Measurements from ENCODE around the gene ZCCHC24.
A peak's percentile ranks its signal among the peaks of the same experiment; 100 is the strongest.

ZCCHC24 gene

DNA sequence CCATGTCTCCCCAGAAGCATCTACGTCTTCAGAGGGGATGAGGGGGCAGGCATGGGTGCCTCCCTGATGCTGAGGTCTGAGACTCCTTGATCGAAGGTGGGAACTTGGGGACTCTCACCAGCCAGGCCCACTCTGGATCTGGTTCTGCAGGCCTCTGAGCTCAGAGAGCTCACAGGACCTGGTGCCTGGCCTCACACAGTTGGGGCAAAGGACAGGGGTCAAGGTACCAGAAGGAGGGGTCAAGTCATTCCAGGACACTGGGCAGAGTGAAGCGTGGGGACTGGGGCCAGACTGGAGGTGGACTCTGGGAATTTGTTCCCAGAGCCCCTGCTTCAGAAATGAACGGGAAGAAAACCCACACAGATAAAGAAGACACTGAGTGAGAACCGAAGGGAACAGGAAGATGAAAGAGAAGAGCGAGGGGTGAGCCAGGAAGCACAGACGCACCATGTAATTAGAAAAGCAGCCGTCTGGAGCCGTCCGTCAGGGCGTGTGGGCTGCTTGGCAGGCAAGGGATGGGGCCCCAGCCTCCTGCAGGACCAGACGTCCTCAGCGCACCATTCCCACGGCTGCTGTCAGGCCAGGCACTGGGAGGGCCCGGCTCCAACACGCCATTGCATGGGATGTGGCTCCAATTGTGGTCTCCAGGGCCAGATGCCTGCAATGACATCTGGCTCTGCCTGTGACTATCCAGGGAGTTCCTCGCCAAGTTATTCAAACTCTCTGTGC lies 47.7 kb downstream of the ZCCHC24 start:
- Histone ChIP-seq H3K27me3 (ENCODE audit: control insufficient read depth, insufficient read depth, low read length) (no peaks in the 10 kb centered on the region), H3K36me3 (ENCODE audit: insufficient read depth, low read length) (peaks cover 18% of the 10 kb centered on the region), H3K4me3 (ENCODE audit: low read length) (no peak overlapping the region), H3K4me2 (ENCODE audit: low read length) (no peak overlapping the region), H3K9ac (ENCODE audit: low read depth, low read length) (peak overlapping the region; percentile 84), H3K9me3 (replicated peaks; ENCODE audit: low read length) (no peaks in the 10 kb centered on the region), H3K4me1 (ENCODE audit: control insufficient read depth, insufficient read depth, low read length) (peaks cover 42% of the 10 kb centered on the region)

DNA sequence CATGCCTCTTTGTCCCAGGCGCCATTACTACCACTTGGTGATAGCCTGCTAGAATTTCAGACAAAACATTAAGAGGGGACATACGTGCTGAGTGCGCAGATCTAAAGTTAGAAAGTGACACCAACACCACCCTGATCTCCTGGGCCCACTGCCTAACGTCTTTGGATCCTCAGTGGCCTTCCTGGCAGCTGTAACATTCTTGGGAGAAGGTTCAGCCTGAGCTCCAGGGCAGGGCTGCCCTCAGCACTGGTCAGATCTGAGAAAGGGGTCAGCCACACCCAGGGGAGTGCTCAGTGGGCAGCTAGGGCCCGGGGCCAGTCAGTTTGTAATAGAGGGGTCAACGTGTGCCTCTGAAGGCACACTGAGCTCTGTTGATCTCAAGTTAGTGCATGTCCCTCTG lies 48.4 kb downstream of the ZCCHC24 start:
- H3K4me2 ChIP-seq (ENCODE audit: low read length), result no peak overlapping the region
- no peaks in the 10 kb centered on the region for H3K27me3 ChIP-seq (ENCODE audit: control insufficient read depth, insufficient read depth, low read length)
- no peaks in the 10 kb centered on the region for H3K9me3 ChIP-seq (replicated peaks; ENCODE audit: low read length)
- no peak overlapping the region for H3K9ac ChIP-seq (ENCODE audit: low read depth, low read length)
- peaks cover 42% of the 10 kb centered on the region for H3K4me1 ChIP-seq (ENCODE audit: control insufficient read depth, insufficient read depth, low read length)
- H3K4me3 ChIP-seq (ENCODE audit: low read length), result no peak overlapping the region
- peaks cover 18% of the 10 kb centered on the region for H3K36me3 ChIP-seq (ENCODE audit: insufficient read depth, low read length)

DNA sequence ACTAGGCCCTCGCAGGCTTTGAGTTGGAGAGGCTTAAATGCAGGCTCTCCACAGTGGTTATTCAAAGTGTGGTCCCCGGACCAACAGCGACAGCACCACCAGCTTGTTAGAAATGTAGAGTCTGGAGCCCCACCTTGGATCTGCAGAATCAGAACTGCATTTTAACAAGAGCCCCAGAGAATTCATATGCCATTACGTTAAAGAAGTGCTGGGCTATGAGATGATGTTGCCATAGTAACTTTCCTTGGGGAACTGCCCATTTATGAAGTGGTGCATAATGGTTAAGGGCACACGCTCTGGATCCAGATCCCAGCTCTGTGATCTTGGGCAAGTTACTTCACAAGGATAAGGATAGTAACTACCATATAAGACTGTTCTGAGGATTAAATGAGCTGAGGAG lies 48.9 kb downstream of the ZCCHC24 start:
- no peak overlapping the region for H3K9ac ChIP-seq (ENCODE audit: low read depth, low read length)
- no peaks in the 10 kb centered on the region for H3K9me3 ChIP-seq (replicated peaks; ENCODE audit: low read length)
- H3K27me3 ChIP-seq (ENCODE audit: control insufficient read depth, insufficient read depth, low read length), result no peaks in the 10 kb centered on the region
- peaks cover 37% of the 10 kb centered on the region for H3K4me1 ChIP-seq (ENCODE audit: control insufficient read depth, insufficient read depth, low read length)
- no peak overlapping the region for H3K4me3 ChIP-seq (ENCODE audit: low read length)
- peaks cover 18% of the 10 kb centered on the region for H3K36me3 ChIP-seq (ENCODE audit: insufficient read depth, low read length)
- H3K4me2 ChIP-seq (ENCODE audit: low read length), result no peak overlapping the region

DNA sequence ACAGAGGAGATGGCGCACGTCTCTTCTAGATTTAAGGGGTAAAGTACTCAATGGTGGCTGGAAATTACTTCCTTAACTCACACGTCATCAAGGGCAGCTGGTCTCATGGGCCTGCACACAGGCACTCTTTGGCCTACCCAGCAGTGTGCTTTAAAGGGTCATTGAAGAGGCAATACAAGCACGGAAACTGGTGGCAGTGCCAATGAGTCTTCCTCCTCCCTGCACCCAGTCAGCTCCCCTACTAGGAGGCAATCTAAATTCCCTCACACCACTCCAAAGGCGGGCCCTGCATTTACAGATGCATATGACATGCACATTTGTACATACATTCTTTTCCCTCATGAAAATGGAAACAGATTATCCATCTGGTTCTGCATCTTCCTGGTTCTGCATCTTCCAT lies 50.8 kb downstream of the ZCCHC24 start:
- H3K36me3 ChIP-seq (ENCODE audit: insufficient read depth, low read length), result peaks cover 18% of the 10 kb centered on the region

DNA sequence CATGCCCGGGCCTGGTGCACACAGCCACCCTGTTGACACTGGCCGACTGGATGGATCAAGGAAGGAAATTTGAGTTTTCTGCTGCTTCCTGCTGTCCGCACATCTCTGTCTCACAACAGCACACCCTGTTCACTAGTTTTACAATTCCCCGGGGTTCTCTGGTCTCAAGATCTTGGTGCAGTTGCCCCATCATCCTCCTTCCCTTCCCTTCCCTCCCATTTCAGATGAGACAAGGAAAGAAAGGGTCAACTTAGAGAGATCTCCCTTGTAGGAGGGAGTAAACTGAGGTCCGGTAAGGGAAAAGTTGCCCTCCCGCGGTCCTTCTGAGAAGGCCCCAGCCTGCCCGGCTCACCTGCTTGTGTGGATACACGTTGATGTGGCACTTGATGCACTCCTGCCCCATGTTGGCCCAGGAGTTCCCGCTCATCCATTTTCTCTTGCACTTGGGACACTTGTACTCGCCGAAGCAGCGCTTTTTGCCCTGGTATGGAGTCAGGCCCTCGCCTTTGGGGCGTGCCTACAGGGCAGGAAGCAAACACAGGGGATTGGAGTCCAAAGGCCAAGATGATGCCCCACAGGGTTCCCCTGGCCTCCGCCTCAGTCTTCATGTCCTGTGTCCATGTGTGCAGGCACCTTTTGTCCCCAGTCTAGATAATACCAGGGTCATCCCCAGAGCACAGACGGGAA lies 51.4 kb downstream of the ZCCHC24 start:
- H3K36me3 ChIP-seq (ENCODE audit: insufficient read depth, low read length), result peaks cover 18% of the 10 kb centered on the region

More for the DNA sequence above, 50.8 kb downstream of the ZCCHC24 start:
- Histone ChIP-seq H3K9me3 (replicated peaks; ENCODE audit: low read length) (no peaks in the 10 kb centered on the region), H3K9ac (ENCODE audit: low read depth, low read length) (no peak overlapping the region), H3K4me3 (ENCODE audit: low read length) (no peak overlapping the region), H3K4me2 (ENCODE audit: low read length) (no peak overlapping the region), H3K27me3 (ENCODE audit: control insufficient read depth, insufficient read depth, low read length) (no peaks in the 10 kb centered on the region), H3K4me1 (ENCODE audit: control insufficient read depth, insufficient read depth, low read length) (peaks cover 19% of the 10 kb centered on the region)

DNA sequence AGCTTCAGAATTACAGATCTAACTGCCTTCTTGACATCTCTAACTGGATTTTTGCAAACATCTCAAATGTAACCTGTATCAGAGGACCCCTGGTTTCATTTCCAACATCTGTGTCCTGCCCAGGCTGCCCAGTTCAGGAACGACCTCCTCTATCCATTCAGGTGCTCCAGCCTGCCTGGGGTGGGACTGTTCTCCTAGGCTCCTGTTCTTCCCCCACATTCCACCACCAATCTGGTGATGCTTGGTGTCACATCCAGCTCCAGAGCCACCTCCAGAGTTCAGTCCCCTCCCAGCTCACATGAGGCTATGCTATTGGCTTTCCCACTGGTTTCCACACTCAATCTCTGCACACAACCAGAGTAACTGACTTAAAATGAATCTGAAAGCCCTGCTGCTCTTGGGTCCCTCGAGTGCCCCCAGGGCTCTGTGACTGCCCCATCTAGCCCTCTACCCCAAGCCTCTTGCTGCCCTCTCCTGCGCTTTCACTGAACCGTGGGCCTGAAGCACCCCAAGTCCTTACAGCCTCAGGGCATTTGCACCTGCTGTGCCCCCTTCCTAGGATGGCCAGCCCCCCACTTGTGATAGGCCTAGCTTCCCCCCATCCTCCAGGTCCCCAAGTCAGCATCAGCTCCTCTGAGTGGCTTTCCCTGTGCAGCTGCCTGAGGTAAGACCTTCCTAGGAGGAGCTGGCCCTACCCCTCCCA lies 52.1 kb downstream of the ZCCHC24 start:
- Histone ChIP-seq H3K36me3 (ENCODE audit: insufficient read depth, low read length) (peaks cover 18% of the 10 kb centered on the region), H3K27me3 (ENCODE audit: control insufficient read depth, insufficient read depth, low read length) (no peaks in the 10 kb centered on the region), H3K4me2 (ENCODE audit: low read length) (no peak overlapping the region), H3K4me3 (ENCODE audit: low read length) (no peak overlapping the region), H3K4me1 (ENCODE audit: control insufficient read depth, insufficient read depth, low read length) (peaks cover 6% of the 10 kb centered on the region), H3K9ac (ENCODE audit: low read depth, low read length) (no peak overlapping the region), H3K9me3 (replicated peaks; ENCODE audit: low read length) (no peaks in the 10 kb centered on the region)

More for the DNA sequence above, 51.4 kb downstream of the ZCCHC24 start:
- peaks cover 13% of the 10 kb centered on the region for H3K4me1 ChIP-seq (ENCODE audit: control insufficient read depth, insufficient read depth, low read length)
- H3K9ac ChIP-seq (ENCODE audit: low read depth, low read length), result no peak overlapping the region
- H3K9me3 ChIP-seq (replicated peaks; ENCODE audit: low read length), result no peaks in the 10 kb centered on the region
- no peak overlapping the region for H3K4me2 ChIP-seq (ENCODE audit: low read length)
- no peak overlapping the region for H3K4me3 ChIP-seq (ENCODE audit: low read length)
- no peaks in the 10 kb centered on the region for H3K27me3 ChIP-seq (ENCODE audit: control insufficient read depth, insufficient read depth, low read length)

DNA sequence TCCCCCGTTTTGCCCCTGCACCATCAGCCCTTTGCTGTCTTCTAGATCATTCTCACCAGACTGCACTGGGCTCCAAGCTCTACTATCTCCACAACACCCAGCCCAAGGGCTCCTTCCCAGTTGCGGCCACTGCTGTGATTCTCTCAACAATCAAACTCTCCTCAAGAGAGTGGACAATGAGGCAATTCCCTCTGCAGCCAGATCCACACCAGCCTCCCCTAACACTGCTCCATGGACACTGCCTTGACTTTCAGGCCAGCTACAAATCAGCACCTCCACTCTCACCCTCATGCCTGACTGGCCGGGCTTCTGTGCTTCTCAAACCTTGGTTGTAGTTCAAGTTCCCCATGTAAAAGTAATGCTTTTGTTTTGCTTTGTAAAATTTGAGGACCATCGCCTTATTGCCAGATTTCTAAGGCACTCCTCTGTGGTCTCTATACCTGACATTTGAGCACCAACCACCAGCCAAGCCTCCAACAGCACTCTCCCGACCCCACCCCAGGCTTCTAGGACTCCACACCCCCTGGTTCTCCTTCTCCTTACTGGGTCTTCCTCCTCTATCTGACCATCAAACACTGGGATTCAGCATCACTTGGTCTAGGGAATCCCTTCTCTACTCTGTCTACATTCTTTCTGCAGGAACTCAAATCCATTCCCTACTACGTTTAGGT lies 52.8 kb downstream of the ZCCHC24 start:
- Histone ChIP-seq H3K4me3 (ENCODE audit: low read length) (no peak overlapping the region), H3K9ac (ENCODE audit: low read depth, low read length) (no peak overlapping the region)

DNA sequence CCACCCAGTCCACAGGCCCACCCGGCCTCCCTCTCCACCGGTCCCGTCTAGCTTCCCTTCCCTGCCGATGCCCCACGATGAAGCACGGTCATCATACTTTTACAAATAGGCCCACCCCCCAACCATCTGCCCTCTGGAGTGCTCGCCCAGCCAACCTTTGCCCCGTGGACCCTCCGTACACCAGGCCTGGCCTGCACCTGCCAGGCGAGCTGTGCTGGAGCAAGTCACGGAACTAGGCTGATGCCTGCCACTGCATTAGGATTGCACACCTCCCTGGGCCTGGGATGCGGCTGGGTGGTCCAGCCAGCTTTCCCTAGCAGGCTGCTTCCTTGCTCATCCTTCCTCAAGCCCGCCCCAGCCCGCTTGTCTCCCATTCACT lies 53.4 kb downstream of the ZCCHC24 start:
- Histone ChIP-seq H3K27me3 (ENCODE audit: control insufficient read depth, insufficient read depth, low read length) (no peaks in the 10 kb centered on the region), H3K9me3 (replicated peaks; ENCODE audit: low read length) (no peaks in the 10 kb centered on the region), H3K4me2 (ENCODE audit: low read length) (no peak overlapping the region), H3K4me1 (ENCODE audit: control insufficient read depth, insufficient read depth, low read length) (no peaks in the 10 kb centered on the region), H3K4me3 (ENCODE audit: low read length) (no peak overlapping the region), H3K36me3 (ENCODE audit: insufficient read depth, low read length) (peaks cover 17% of the 10 kb centered on the region), H3K9ac (ENCODE audit: low read depth, low read length) (no peak overlapping the region)

More for the DNA sequence above, 52.8 kb downstream of the ZCCHC24 start:
- no peaks in the 10 kb centered on the region for H3K27me3 ChIP-seq (ENCODE audit: control insufficient read depth, insufficient read depth, low read length)
- H3K9me3 ChIP-seq (replicated peaks; ENCODE audit: low read length), result no peaks in the 10 kb centered on the region
- H3K36me3 ChIP-seq (ENCODE audit: insufficient read depth, low read length), result peaks cover 13% of the 10 kb centered on the region
- no peaks in the 10 kb centered on the region for H3K4me1 ChIP-seq (ENCODE audit: control insufficient read depth, insufficient read depth, low read length)
- no peak overlapping the region for H3K4me2 ChIP-seq (ENCODE audit: low read length)

DNA sequence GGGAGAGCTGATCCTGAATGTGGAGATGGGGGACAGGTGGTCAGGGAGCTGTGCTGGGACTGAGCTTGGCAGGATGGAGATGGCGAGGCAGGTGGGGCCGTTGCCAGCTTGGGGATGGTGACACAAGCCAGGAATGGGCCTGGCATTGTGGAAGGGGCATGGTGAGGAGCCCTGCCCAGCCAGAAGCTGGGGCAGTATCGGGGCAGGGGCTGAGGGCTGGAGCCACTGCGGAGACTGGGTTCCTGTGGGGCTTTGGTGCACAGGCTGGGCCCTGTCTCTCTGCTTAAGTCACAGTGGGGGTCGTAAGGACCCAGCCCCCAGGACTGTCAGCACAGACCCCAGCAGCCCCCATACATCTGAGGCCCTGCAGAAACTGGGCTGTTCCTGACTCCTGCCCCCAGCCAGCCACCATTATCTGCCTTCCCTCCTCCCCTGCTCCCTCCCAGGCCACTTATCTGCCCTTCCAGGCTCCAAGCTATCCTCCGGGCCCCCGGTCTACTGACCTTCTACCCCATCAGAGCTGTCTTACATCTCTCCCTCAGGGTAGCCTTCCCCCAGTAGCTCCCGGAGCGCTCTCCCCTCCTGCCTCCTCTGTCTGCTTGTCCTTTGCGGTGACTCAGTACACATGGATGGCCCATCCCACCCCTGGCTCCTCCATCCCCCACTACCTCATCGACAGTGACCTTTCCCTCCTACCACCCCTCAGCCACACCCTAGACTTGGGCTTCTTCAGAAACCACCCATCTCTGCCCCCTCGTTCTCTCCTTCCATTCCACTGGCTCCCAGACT lies 54.0 kb downstream of the ZCCHC24 start:
- Histone ChIP-seq H3K9ac (ENCODE audit: low read depth, low read length) (no peak overlapping the region), H3K9me3 (replicated peaks; ENCODE audit: low read length) (no peaks in the 10 kb centered on the region), H3K27me3 (ENCODE audit: control insufficient read depth, insufficient read depth, low read length) (no peaks in the 10 kb centered on the region), H3K36me3 (ENCODE audit: insufficient read depth, low read length) (peaks cover 20% of the 10 kb centered on the region), H3K4me3 (ENCODE audit: low read length) (no peak overlapping the region), H3K4me2 (ENCODE audit: low read length) (no peak overlapping the region), H3K4me1 (ENCODE audit: control insufficient read depth, insufficient read depth, low read length) (no peaks in the 10 kb centered on the region)

DNA sequence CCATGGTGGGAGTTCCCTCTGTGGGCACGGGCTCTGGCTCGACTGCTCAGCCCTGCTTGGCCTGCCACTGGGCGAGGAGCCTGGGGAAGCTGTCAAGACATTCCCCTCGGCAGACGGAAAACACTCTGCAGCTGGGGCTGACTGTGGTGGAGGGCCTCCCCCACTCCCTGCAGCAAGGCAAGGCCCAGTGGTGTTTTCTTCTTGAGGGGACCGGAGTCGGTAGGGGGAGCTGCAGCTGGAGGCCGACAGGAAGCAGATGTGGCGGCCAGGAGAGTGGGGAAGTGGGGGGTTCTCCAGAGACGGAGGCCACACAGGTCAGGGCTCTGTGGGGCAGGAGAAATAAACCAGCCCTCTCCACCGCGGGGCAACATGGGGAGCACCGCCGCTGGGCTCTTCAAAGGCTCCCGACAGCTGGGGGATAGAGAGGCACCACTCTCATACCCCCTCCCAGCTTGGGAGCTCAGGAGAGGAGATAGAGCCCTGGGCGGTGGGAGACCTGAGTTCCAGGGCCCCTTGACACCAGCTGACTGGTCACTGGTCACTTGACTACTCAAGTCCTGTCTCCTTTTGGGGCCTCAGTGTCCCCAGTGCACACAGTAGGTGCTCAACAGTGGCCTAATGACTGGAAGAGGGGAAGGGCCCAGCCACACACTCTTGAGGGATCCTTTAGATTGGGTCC lies 54.7 kb downstream of the ZCCHC24 start:
- no peak overlapping the region for H3K4me2 ChIP-seq (ENCODE audit: low read length)
- peaks cover 20% of the 10 kb centered on the region for H3K36me3 ChIP-seq (ENCODE audit: insufficient read depth, low read length)
- no peaks in the 10 kb centered on the region for H3K4me1 ChIP-seq (ENCODE audit: control insufficient read depth, insufficient read depth, low read length)
- H3K9ac ChIP-seq (ENCODE audit: low read depth, low read length), result no peak overlapping the region
- H3K4me3 ChIP-seq (ENCODE audit: low read length), result no peak overlapping the region
- no peaks in the 10 kb centered on the region for H3K27me3 ChIP-seq (ENCODE audit: control insufficient read depth, insufficient read depth, low read length)
- H3K9me3 ChIP-seq (replicated peaks; ENCODE audit: low read length), result no peaks in the 10 kb centered on the region
